Measurements from ENCODE around the gene MDC1. TPM values are rescaled to one million over a fixed set of nuclear protein-coding genes. Genes with fewer than 3 reads are reported as not detected.
A peak's percentile ranks its signal among the peaks of the same experiment; 100 is the strongest.
"Not testable (repeated sequence)": the region's sequence is repeated elsewhere in the genome, so short reads cannot be mapped to it uniquely, and the experiment has no call there.

The MDC1 gene
- 45.9 TPM for polyA plus RNA-seq (2013, experiment 1 of 2)
- 43.7 TPM for polyA plus RNA-seq (2013, experiment 2 of 2)

- Histone ChIP-seq H3K27ac (ENCODE audit: low read depth, low read length) (peak within 1 kb of the TSS; percentile 96), H3K36me3 (ENCODE audit: insufficient read depth, low read length) (peaks cover 36% of the 10 kb centered on the region), H3K4me3 (ENCODE audit: low read length) (peak within 1 kb of the TSS; percentile 75), H3K9ac (ENCODE audit: low read depth, low read length) (peak within 1 kb of the TSS; percentile 94), H3K4me1 (ENCODE audit: insufficient read depth, low read length) (peaks cover 4% of the 10 kb centered on the region; the same call in 1 of the 2 replicates), H3K27me3 (ENCODE audit: insufficient read depth, low read length) (no peaks in the 10 kb centered on the region), H3K9me3 (ENCODE audit: insufficient read depth, low read depth, low read length) (no peaks in the 10 kb centered on the region)
- under 1% methylated on average over 48 of the region's 48 CpGs for WGBS
Measured at GRCh38 chr6:30717129-30717844, at the start of gene MDC1. TSS of gene MDC1 (minus strand) at chr6:30717281. CDS start at chr6:30715175, 2,106 bp downstream.

GRCh38 chr6:30766461-30767157 lies 49.5 kb upstream of the MDC1 start:
- Histone ChIP-seq H3K27ac (ENCODE audit: low read depth, low read length) (peak overlapping the region; percentile 9; the same call in 1 of the 2 replicates), H3K36me3 (ENCODE audit: insufficient read depth, low read length) (no peaks in the 10 kb centered on the region), H3K9me3 (ENCODE audit: insufficient read depth, low read depth, low read length) (no peaks in the 10 kb centered on the region), H3K9ac (ENCODE audit: low read depth, low read length) (peak overlapping the region; percentile 29; the same call in 1 of the 2 replicates), H3K4me1 (ENCODE audit: insufficient read depth, low read length) (peaks cover 50% of the 10 kb centered on the region), H3K27me3 (ENCODE audit: insufficient read depth, low read length) (no peaks in the 10 kb centered on the region), H3K4me3 (ENCODE audit: low read length) (no peak overlapping the region)
- WGBS = 82% methylated on average over 6 of the region's 6 CpGs

GRCh38 chr6:30765495-30765894 lies 48.4 kb upstream of the MDC1 start:
- not testable (repeated sequence) for H3K9me3 ChIP-seq (ENCODE audit: insufficient read depth, low read depth, low read length); H3K36me3 ChIP-seq (ENCODE audit: insufficient read depth, low read length); H3K27me3 ChIP-seq (ENCODE audit: insufficient read depth, low read length); H3K4me3 ChIP-seq (ENCODE audit: low read length)
- 0 out of 2 replicates have a peak overlapping the region, but pooled peaks have one; percentile 10 for H3K9ac ChIP-seq (ENCODE audit: low read depth, low read length)
- peaks cover 53% of the 10 kb centered on the region for H3K4me1 ChIP-seq (ENCODE audit: insufficient read depth, low read length)
- peak overlapping the region; percentile 64; the same call in 1 of the 2 replicates for H3K27ac ChIP-seq (ENCODE audit: low read depth, low read length)
- WGBS = 14% methylated on average over 1 of the region's 1 CpG

- H3K27me3 ChIP-seq (ENCODE audit: insufficient read depth, low read length); H3K36me3 ChIP-seq (ENCODE audit: insufficient read depth, low read length); H3K9me3 ChIP-seq (ENCODE audit: insufficient read depth, low read depth, low read length): not testable (repeated sequence)
- Histone ChIP-seq H3K4me1 (ENCODE audit: insufficient read depth, low read length) (peaks cover 45% of the 10 kb centered on the region), H3K4me3 (ENCODE audit: low read length) (peak overlapping the region; percentile 24), H3K9ac (ENCODE audit: low read depth, low read length) (peak overlapping the region; percentile 39; the same call in 1 of the 2 replicates), H3K27ac (ENCODE audit: low read depth, low read length) (peak overlapping the region; percentile 74; the same call in 1 of the 2 replicates)
- WGBS = 10% methylated on average over 13 of the region's 13 CpGs
Measured at GRCh38 chr6:30764490-30765043, 47.5 kb upstream of the MDC1 start.

DNA sequence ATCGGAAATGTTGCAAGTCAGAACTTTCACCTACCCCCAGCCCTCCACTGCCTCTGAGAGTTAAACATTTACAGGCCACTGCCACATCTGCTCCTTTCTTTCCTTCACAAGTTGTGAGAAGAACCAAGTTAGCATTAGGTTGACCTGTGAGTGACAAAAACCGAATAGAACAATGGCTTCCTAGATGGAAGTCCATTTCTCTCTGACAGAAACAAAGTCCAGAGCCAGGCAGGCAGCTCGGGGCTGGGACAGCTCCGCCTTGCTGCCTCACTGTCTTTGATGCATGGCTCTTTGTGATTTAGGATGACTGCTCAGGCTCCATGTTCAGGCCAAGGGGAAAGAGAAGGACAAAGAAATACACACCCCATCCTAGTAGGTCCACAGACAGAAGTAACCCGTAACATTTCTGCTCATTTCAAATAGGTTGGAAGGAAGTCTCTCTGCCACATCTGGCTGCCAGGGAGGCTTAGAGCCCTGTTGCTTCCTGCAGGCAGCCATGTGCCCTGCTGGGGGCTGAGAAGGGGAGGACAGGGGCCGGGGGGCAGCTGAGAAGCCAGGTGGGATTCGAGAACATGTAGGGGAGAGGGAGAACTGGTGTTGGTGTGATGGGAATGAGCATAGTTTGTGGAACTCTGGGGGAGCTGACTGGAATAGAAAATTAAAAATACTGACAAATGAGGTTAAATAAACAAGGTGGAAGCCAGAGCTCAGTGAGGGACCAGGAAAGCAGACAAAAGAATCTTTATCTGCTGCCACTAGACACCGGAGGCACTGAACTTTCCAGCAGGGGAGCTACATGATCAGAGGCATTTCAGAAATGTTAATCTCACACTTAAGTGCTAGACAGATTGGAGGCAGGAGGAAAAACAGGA lies 46.8 kb upstream of the MDC1 start:
- Histone ChIP-seq H3K4me3 (ENCODE audit: low read length) (peak overlapping the region; percentile 24), H3K9ac (ENCODE audit: low read depth, low read length) (peak overlapping the region; percentile 39; the same call in 1 of the 2 replicates), H3K9me3 (ENCODE audit: insufficient read depth, low read depth, low read length) (no peaks in the 10 kb centered on the region), H3K27ac (ENCODE audit: low read depth, low read length) (peak overlapping the region; percentile 74), H3K36me3 (ENCODE audit: insufficient read depth, low read length) (no peaks in the 10 kb centered on the region), H3K4me1 (ENCODE audit: insufficient read depth, low read length) (peaks cover 44% of the 10 kb centered on the region), H3K27me3 (ENCODE audit: insufficient read depth, low read length) (no peaks in the 10 kb centered on the region)
- WGBS = 29% methylated on average over 7 of the region's 8 CpGs

DNA sequence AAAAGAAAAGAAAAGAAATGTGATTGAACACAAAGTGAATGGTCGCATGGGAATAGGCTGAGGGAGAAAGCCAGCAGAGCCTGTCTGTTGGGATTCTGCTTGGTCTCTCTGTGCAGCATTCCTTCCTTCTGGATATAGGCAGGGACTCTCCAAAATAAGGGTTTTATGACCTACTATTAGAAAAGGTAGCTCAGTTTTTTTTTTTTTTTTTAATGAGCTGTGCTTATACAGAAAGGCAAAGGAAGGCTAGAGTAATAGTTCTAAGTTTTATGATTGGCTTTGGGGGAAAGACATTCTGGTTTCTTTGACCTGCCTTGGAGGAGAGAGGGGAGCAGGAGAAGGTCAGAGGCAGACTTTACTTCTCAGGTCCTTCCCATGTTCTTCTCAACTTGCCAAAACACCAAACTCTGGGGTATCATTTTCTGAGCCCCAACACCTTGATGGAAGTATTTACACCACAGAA lies 46.1 kb upstream of the MDC1 start:
- no peaks in the 10 kb centered on the region for H3K27me3 ChIP-seq (ENCODE audit: insufficient read depth, low read length)
- H3K27ac ChIP-seq (ENCODE audit: low read depth, low read length) = peak overlapping the region; percentile 74
- peak overlapping the region; percentile 39; the same call in 1 of the 2 replicates for H3K9ac ChIP-seq (ENCODE audit: low read depth, low read length)
- H3K4me1 ChIP-seq (ENCODE audit: insufficient read depth, low read length) = peaks cover 39% of the 10 kb centered on the region
- 78% methylated on average over 1 of the region's 1 CpG for WGBS
- no peaks in the 10 kb centered on the region for H3K9me3 ChIP-seq (ENCODE audit: insufficient read depth, low read depth, low read length)
- no peaks in the 10 kb centered on the region for H3K36me3 ChIP-seq (ENCODE audit: insufficient read depth, low read length)
- H3K4me3 ChIP-seq (ENCODE audit: low read length) = no peak overlapping the region

GRCh38 chr6:30761791-30762429 lies 44.8 kb upstream of the MDC1 start:
- no peaks in the 10 kb centered on the region for H3K9me3 ChIP-seq (ENCODE audit: insufficient read depth, low read depth, low read length)
- 92% methylated on average over 3 of the region's 4 CpGs for WGBS
- H3K9ac ChIP-seq (ENCODE audit: low read depth, low read length) = no peak overlapping the region
- no peak overlapping the region for H3K27ac ChIP-seq (ENCODE audit: low read depth, low read length)
- no peaks in the 10 kb centered on the region for H3K27me3 ChIP-seq (ENCODE audit: insufficient read depth, low read length)
- H3K4me3 ChIP-seq (ENCODE audit: low read length) = no peak overlapping the region
- H3K36me3 ChIP-seq (ENCODE audit: insufficient read depth, low read length) = no peaks in the 10 kb centered on the region
- peaks cover 39% of the 10 kb centered on the region for H3K4me1 ChIP-seq (ENCODE audit: insufficient read depth, low read length)

GRCh38 chr6:30760549-30760948 lies 43.5 kb upstream of the MDC1 start:
- Histone ChIP-seq H3K36me3 (ENCODE audit: insufficient read depth, low read length) (no peaks in the 10 kb centered on the region), H3K4me1 (ENCODE audit: insufficient read depth, low read length) (peaks cover 30% of the 10 kb centered on the region), H3K9ac (ENCODE audit: low read depth, low read length) (no peak overlapping the region), H3K9me3 (ENCODE audit: insufficient read depth, low read depth, low read length) (no peaks in the 10 kb centered on the region), H3K27ac (ENCODE audit: low read depth, low read length) (no peak overlapping the region), H3K27me3 (ENCODE audit: insufficient read depth, low read length) (no peaks in the 10 kb centered on the region), H3K4me3 (ENCODE audit: low read length) (no peak overlapping the region)
- WGBS = 92% methylated on average over 8 of the region's 8 CpGs

DNA sequence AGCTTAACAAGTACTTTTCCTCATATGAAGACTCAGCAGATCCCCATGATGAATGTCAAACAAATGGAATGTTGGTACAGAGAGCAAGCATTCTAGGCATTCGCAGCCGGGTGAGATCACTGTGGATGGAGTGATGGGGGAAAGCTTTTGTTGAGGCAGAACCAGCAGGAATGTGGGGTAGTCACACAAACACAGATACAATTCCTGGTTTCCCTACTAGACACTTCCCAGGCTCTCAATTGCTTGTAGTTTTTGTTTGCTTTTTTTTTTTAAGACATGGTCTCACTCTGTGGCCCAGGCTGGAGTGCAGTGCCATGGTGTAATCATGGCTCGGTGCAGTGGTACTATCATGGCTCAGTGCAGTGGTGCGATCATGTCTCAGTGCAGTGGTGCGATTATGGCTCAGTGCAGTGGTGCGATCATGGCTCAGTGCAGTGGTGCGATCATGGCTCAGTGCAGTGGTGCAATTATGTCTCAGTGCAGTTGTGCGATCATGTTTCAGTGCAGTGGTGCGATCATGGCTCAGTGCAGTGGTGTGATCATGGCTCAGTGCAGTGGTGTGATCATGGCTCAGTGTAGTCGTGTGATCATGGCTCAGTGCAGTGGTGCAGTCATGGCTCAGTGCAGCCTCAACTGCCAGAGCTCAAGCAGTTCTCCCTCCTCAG lies 42.6 kb upstream of the MDC1 start:
- no peak overlapping the region for H3K4me3 ChIP-seq (ENCODE audit: low read length)
- H3K4me1 ChIP-seq (ENCODE audit: insufficient read depth, low read length) = peaks cover 30% of the 10 kb centered on the region
- no peak overlapping the region; the same call in 1 of the 2 replicates for H3K9ac ChIP-seq (ENCODE audit: low read depth, low read length)
- peak overlapping the region; percentile 19; the same call in 1 of the 2 replicates for H3K27ac ChIP-seq (ENCODE audit: low read depth, low read length)
- H3K9me3 ChIP-seq (ENCODE audit: insufficient read depth, low read depth, low read length) = no peaks in the 10 kb centered on the region
- H3K36me3 ChIP-seq (ENCODE audit: insufficient read depth, low read length) = no peaks in the 10 kb centered on the region
- H3K27me3 ChIP-seq (ENCODE audit: insufficient read depth, low read length) = no peaks in the 10 kb centered on the region
- 90% methylated on average over 10 of the region's 10 CpGs for WGBS

Measured in HUES64 (cell line).